Measurements from ENCODE around the gene ARID4A.
"Not testable (repeated sequence)": the region's sequence is repeated elsewhere in the genome, so short reads cannot be mapped to it uniquely, and the experiment has no call there.

The ARID4A gene

GRCh38 chr14:58298477-58299400 lies at the start of gene ARID4A:
Gene ARID4A, plus strand, starts transcription at chr14:58298555. Its CDS starts 1,300 bp downstream, at chr14:58299855.
- peaks cover 5% of the 10 kb centered on the region for H3K4me1 Mint-ChIP-seq
- H3K9me3 Mint-ChIP-seq, result no peaks in the 10 kb centered on the region
- no peaks in the 10 kb centered on the region for H3K27me3 Mint-ChIP-seq (ENCODE audit: low read depth)
- H3K27ac Mint-ChIP-seq, result peak within 1 kb of the TSS in 2 of 3 experiments; percentile 90 to 99
- peaks cover 38% of the 10 kb centered on the region for H3K36me3 Mint-ChIP-seq (ENCODE audit: low read depth)
- H3K4me3 Mint-ChIP-seq, result peak within 1 kb of the TSS; percentile 99 to 100 (median 100)
- no peak for TF ChIP-seq CTCF (IDR thresholded peaks at IDR 0.05; ENCODE audit: unreplicated experiment in 3 of 3)

GRCh38 chr14:58249611-58250010 lies 48.7 kb upstream of the ARID4A start:
- Mint-ChIP-seq H3K9me3 (no peaks in the 10 kb centered on the region), H3K36me3 (ENCODE audit: low read depth) (peaks cover 31% of the 10 kb centered on the region), H3K4me1 (peaks cover 26% of the 10 kb centered on the region), H3K4me3 (no peak overlapping the region), H3K27me3 (ENCODE audit: low read depth) (no peaks in the 10 kb centered on the region), H3K27ac (no peak overlapping the region)
- no peak for TF ChIP-seq CTCF (IDR thresholded peaks at IDR 0.05; ENCODE audit: unreplicated experiment in 3 of 3)

- TF ChIP-seq CTCF (IDR thresholded peaks at IDR 0.05; ENCODE audit: unreplicated experiment in 3 of 3), result no peak
- Mint-ChIP-seq H3K9me3 (no peaks in the 10 kb centered on the region), H3K4me3 (no peak overlapping the region), H3K27me3 (ENCODE audit: low read depth) (no peaks in the 10 kb centered on the region), H3K4me1 (no peaks in the 10 kb centered on the region), H3K27ac (no peak overlapping the region), H3K36me3 (ENCODE audit: low read depth) (peaks cover 33% of the 10 kb centered on the region)
These were observed 40.2 kb upstream of the ARID4A start for GRCh38 chr14:58258156-58258555.

- H3K27ac Mint-ChIP-seq; H3K4me1 Mint-ChIP-seq; H3K9me3 Mint-ChIP-seq; H3K4me3 Mint-ChIP-seq; H3K27me3 Mint-ChIP-seq (ENCODE audit: low read depth): not testable (repeated sequence)
- H3K36me3 Mint-ChIP-seq (ENCODE audit: low read depth), result peaks cover 46% of the 10 kb centered on the region
These were observed 36.4 kb upstream of the ARID4A start for GRCh38 chr14:58262005-58262404.

- Mint-ChIP-seq H3K27ac (peak overlapping the region in 1 of 3 experiments; percentile 57), H3K36me3 (ENCODE audit: low read depth) (peaks cover 52% of the 10 kb centered on the region), H3K4me3 (no peak overlapping the region), H3K4me1 (no peaks in the 10 kb centered on the region), H3K27me3 (ENCODE audit: low read depth) (no peaks in the 10 kb centered on the region), H3K9me3 (no peaks in the 10 kb centered on the region)
- TF ChIP-seq CTCF (IDR thresholded peaks at IDR 0.05; ENCODE audit: unreplicated experiment in 3 of 3), result no peak
These were observed 33.0 kb upstream of the ARID4A start for GRCh38 chr14:58265401-58265800.

GRCh38 chr14:58270628-58271027 lies 27.7 kb upstream of the ARID4A start:
- peaks cover under 1% of the 10 kb centered on the region for H3K4me1 Mint-ChIP-seq
- TF ChIP-seq CTCF (IDR thresholded peaks at IDR 0.05; ENCODE audit: unreplicated experiment in 3 of 3), result no peak
- no peak overlapping the region for H3K4me3 Mint-ChIP-seq
- peak overlapping the region in 2 of 3 experiments; percentile 16 to 22 for H3K27ac Mint-ChIP-seq
- H3K9me3 Mint-ChIP-seq, result no peaks in the 10 kb centered on the region
- H3K36me3 Mint-ChIP-seq (ENCODE audit: low read depth), result peaks cover 74% of the 10 kb centered on the region
- H3K27me3 Mint-ChIP-seq (ENCODE audit: low read depth), result no peaks in the 10 kb centered on the region
